Testis (tissue), 2 donors: ENCODE results near the gene NDST3.

Source experiments
- POLR2A ChIP-seq: fragments of 450-650 bp; IDR thresholded peaks from one replicate; pipeline ENCODE4 v1.6.1; 2017; ENCODE audit warnings: antibody characterized with exemption, mild to moderate bottlenecking, moderate library complexity
- TF ChIP-seq, protein P1 (sequence below), 3 experiments: fragments of 450-650 bp in 2 of 3; fragments of 200-600 bp in 1 of 3; sonication (generic) in 1 of 3; IDR thresholded peaks; one replicate each; pipeline ENCODE4 v1.5.1; 2016 to 2019; ENCODE audit warnings: antibody characterized with exemption in 3 of 3, mild to moderate bottlenecking in 2 of 3, moderate library complexity in 1 of 3

DNA sequence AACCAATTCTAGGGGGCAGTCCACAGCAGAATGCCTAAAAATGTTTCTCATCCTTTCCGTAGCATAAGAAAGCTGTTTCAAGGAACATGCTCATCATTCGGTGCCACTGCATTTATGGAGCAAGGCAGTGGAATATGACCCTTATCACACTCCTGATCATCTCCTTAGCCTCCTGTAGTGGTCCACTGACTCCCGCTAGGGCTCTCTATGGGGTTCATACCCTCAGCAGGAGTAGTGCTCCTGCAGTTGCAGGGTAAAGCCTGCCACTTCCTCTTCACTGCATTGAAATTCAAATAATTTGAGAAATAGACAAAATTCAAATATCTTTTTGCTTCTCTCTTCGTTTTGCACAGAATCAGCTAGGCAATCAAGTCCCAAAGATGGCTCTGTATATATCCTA, 107.0 kb downstream of the NDST3 start:
- no peak for TF ChIP-seq POLR2A
- TF ChIP-seq, protein P1, sequence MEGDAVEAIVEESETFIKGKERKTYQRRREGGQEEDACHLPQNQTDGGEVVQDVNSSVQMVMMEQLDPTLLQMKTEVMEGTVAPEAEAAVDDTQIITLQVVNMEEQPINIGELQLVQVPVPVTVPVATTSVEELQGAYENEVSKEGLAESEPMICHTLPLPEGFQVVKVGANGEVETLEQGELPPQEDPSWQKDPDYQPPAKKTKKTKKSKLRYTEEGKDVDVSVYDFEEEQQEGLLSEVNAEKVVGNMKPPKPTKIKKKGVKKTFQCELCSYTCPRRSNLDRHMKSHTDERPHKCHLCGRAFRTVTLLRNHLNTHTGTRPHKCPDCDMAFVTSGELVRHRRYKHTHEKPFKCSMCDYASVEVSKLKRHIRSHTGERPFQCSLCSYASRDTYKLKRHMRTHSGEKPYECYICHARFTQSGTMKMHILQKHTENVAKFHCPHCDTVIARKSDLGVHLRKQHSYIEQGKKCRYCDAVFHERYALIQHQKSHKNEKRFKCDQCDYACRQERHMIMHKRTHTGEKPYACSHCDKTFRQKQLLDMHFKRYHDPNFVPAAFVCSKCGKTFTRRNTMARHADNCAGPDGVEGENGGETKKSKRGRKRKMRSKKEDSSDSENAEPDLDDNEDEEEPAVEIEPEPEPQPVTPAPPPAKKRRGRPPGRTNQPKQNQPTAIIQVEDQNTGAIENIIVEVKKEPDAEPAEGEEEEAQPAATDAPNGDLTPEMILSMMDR (IDR thresholded peaks at IDR 0.05): no peak
